Activated CD8-positive, alpha-beta memory T cell treated with anti-CD3 and anti-CD28 coated beads, Interleukin-2, amount 50 U/mL, for 1 hour (primary cell): Measurements from ENCODE around the gene GPR180.

Experiments
- DNase-seq: peaks from one replicate; pipeline ENCODE4 v3.0.0-alpha.2; 2020; ENCODE audit errors: extremely low read depth

GPR180 gene

GRCh38 chr13:94656176-94656575, 54.5 kb downstream of the GPR180 start:
- DNase-seq: no peak

- no peak for DNase-seq
These were observed 55.1 kb downstream of the GPR180 start for GRCh38 chr13:94656766-94657165.

- no peak for DNase-seq
These were observed 55.5 kb downstream of the GPR180 start for GRCh38 chr13:94657167-94657566.

GRCh38 chr13:94658926-94659597, 57.4 kb downstream of the GPR180 start:
- no peak for DNase-seq

DNA sequence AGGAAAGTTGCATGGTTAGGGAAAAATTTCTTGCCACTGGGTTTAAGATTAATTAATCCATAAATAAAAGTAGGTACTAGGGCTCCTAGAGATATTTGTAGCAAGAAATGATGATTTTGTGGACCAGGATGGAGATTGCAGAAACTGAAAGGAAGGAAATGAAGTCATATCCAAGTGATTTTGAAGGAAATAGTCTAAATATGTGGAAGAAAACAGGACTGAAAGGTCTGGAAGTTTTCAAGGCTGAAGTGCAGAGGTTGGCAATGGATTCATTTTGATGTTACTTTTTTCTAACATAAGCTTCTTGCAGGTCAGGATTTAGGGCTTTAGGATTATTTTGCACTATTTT, 57.9 kb downstream of the GPR180 start:
- no peak for DNase-seq

GRCh38 chr13:94660695-94661326, 59.2 kb downstream of the GPR180 start:
- DNase-seq: no peak

- DNase-seq: no peak
These were observed 59.7 kb downstream of the GPR180 start for GRCh38 chr13:94661406-94661805.

DNA sequence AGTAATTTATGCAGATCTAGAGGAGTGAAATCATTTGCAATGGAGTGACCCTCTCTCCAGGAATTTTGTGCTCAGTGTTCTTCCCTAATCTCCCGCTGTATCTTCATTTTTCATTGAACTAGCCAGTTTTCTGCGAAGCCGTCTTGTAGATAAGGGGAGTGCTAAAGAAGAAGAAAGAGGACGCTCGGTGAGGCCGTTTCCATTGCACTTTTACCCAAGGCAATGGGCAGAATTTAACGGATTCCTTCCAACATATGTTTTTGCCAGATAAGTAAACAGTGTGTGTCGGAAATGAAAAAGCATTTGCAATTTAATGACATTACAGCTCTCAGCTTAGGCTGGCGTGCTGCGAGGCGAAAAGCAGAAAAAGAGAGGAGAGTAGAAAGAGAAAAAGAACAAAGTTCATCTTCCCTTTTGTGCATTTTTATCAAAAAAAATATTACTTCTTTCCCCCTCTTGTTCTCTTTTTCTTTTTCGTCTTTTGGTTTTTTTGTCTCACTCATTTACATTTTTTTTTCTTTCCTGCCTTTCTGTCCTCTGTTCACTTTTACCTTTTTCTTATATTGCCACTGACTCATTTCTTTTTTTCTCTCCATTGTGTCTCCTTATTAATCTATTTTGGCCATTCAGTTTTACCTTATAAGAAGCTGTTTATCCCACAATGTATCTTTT, 60.8 kb downstream of the GPR180 start:
- no peak for DNase-seq

DNA sequence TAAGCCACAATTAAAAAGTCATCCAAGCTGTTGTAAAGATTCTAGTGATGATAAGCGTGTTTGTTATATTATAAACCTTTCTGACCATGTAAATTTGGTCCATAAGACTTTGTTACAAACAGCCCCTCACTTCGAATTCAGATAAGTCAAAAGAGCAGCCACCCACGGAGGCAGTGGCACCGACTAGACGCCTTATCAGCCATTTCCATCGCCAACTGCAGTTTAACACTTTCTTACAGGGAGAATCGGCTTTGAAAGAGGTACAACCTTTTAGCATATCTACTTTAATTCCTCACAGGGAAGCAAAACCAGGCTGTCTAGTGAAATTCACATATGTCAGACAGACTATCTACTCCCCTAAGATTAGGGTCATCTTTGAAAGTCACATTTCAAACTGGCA, 63.2 kb downstream of the GPR180 start:
- DNase-seq: no peak

DNA sequence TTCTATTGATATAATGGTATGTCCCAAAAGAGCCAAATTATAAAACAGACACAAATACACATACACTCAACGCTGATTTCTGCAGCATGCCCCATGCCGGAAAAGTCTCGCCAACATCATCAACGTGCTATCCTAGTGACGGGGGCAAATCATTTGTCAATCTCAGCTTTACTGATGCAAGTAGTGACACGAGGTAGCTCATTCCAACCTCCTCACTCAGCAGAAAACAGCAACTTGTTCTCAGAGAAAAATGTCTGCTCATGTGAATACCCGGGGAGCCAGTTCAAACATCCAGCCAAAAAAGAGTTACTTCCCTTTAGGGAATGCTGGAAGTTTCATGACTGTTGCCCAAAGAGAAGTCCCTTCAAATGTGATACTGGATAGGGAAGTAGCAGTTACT, 64.4 kb downstream of the GPR180 start:
- no peak for DNase-seq

- DNase-seq: no peak
These were observed 65.5 kb downstream of the GPR180 start for GRCh38 chr13:94667190-94667589.

DNA sequence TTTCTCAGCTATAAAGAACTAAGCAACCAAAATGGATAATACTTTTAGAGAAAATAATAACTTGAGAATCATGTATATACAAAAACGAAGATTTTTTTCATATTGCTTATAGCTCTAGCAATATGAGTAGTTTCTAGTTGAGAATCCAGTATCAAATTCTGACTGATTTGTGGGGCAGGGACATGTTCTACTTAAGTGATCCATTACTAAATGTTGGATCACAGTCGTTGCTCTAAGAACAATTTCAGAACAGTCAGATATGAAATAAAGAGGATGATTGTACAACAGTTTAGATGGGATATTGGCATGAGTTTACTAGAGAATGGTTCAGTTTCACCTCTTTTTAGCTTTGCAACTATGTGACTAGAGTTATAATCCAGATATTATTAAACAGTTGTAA, 70.7 kb downstream of the GPR180 start:
- no peak for DNase-seq

GRCh38 chr13:94673851-94674250, 72.2 kb downstream of the GPR180 start:
- no peak for DNase-seq

- DNase-seq: peak; percentile 5
These were observed 73.1 kb downstream of the GPR180 start for GRCh38 chr13:94674609-94675348.

DNA sequence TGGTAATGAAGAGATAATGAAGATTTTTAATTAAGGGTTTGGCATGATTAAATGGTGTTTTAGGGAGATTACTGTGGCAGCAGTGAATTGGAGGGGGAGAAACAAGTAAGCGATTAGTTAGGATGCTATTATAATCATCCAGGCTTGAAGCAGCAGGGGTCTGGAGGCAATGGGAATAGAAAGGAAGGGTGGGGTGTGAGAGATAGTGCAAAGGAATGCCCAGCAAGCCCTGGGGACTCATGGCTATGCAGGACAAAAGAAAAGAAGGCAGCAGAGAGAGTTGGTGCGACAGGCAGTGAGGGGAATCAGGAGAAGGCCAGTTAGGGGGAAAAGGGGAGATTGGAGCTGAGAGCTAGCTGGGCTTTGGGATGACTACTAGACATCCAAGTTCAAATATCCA, 76.1 kb downstream of the GPR180 start:
- no peak for DNase-seq

DNA sequence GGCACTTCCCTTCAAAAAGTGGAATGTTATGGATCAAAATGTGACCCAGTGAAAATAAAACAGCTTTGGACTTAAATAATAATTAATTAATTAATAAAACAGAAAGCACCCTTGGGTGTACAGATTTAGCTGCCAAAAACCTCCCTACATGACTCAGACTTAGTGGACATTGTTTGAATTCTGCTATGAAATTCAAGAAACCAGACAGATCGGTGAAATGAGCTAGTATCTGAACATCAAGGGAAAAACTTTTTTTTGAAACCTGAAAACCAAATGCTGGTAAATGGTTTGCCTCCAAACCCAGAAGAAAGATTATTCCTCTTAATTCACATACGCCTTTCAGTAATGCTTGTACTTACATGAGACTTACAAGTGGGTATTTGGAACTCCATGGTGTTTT, 77.2 kb downstream of the GPR180 start:
- DNase-seq: no peak

DNA sequence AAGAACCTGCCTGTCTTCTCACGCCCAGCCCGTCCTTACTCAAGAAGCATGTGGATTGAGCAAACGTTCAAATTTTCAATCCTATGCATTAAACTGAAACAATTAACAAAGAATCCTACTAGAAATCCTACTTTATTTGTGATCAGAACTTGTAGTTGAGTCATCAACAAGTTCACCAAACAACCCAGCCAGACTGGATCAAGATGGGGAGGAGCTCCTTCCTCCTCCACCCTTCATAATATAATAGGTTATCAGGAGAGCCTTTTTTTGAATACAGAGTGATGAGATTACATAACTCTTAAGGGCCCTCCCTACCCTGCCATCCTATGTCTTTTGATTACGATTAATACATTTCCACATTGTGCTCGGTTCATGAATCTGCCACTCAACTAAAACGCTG, 78.0 kb downstream of the GPR180 start:
- DNase-seq: no peak

DNA sequence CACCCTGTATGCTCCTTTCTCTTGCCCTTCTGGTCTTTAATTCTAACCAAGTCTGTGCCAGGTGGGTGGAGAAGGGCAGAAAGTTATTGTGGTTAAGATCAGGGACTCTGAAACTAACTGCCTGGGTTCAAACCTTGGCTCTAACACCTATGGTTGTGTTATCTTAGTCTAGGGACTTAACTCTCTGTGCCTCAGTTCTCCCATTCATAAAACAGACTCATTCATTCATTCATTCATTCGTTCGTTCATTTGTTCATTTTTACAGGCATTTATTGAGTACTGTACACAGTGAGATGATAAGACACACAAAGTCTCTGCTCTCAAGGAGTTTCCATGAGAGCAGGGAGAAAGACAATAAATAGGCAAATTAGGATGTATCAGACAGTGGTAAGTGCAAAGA, 80.6 kb downstream of the GPR180 start:
- no peak for DNase-seq

GRCh38 chr13:94683409-94683808, 81.8 kb downstream of the GPR180 start:
- DNase-seq: no peak
